Measurements from ENCODE around the gene PHAX.
"Not testable (repeated sequence)": the region's sequence is repeated elsewhere in the genome, so short reads cannot be mapped to it uniquely, and the experiment has no call there.

PHAX gene

DNA sequence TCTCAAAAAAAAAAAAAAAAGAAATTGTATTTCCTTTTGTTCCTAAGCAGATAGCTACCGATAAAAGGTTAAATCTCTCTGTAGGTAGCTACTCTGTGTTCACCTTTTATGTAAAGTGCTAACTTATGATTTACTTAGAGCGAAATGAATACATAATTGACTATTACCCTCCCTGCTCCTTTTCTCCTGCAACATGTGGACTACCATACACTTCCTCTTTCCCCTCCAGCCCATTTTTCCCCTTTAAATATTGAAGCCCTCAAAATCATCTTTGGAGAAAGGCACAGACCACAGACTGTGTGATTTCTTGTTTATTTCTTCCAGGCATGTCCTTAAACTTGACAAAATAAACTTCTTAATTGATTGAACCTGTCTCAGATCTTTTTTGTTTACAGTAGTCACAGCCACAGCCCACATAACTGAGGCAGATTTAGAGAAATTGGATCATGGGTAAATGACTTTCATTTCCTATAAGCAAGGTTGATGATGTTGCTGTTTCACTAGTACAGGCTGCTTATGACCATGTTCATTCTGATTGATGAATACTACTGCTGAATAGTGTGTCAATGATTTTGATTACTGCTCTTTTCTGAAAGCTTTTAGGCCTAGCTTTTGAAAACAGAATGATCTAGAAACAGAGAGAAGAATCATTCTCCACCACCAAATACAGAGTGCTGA is 59.2 kb downstream of the PHAX start:
- no peak for DNase-seq

DNA sequence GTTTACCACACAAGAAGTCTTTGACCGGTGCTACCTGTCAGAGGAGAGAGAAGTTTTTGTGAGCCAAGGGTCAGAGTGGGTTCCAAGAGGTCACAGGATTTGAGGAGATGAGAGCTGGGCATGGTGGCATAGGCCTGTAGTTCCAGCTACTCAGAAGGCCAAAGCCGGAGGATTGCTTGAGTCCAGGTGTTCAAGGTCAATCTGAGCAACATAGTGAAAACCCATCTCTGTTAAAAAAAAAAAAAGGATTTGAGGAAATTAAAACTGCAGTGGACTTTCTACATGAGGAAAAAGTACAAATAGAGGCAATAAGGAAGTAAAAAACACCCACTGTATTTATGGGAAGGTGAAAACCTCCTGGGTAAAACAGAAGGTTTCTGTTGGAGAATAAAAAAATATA is 63.8 kb downstream of the PHAX start:
- no peak for DNase-seq

DNA sequence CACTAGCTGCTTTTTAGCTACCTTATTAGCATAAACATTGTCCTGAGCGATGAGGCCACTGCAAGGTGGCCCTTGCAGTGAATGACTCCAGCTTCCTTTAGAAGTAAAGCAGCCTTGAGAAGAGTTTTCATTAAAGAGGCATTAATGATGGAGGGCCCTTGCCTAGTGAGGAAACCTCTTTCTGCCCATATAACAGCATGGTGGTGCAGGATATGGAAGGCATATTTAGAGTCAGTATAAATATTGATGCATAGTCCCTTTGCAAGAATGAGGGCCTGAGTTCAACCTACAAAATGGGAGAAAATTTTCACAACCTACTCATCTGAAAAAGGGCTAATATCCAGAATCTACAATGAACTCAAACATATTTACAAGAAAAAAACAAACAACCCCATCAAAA is 69.4 kb downstream of the PHAX start:
- not testable (repeated sequence) for DNase-seq

DNA sequence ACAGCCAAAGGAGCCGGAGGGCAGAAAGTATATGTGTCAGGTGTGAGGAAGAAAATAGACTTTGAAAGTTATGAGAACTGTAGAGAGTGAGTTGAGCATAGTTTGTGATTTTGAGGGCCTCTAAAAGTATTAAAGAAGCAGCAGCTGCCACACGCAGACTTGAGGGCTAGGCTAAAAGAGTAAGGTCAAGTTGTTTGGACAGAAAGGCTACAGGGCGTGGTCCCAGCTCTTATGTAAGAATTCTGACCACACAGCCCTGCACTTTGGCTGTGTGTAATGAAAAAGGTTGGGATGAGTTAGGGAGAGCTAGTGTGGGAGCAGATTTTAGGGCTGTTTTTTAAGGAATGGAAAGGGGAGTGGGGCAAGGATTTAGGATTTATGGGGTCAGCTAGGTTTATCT is 70.9 kb downstream of the PHAX start:
- not testable (repeated sequence) for DNase-seq

DNA sequence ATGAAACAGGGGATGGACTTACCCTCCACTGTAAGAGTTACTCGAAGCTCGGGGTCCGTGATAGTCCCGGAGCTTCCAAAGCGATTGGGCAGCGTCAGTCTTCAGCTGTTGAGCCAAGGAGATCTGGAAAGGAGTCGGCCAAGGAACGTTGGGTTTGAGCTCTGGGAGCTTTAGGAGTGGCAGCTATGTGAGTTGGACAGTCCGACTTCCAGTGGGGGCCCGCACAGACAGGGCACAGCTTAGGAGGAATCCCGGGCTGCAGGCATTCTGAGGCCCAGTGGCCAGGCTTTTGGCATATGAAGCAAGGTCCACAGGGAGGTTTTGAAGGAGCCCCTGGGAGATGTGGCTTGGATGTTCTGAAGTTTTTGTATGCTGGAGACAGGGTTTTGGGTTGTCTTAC is 72.7 kb downstream of the PHAX start:
- DNase-seq: no peak

DNA sequence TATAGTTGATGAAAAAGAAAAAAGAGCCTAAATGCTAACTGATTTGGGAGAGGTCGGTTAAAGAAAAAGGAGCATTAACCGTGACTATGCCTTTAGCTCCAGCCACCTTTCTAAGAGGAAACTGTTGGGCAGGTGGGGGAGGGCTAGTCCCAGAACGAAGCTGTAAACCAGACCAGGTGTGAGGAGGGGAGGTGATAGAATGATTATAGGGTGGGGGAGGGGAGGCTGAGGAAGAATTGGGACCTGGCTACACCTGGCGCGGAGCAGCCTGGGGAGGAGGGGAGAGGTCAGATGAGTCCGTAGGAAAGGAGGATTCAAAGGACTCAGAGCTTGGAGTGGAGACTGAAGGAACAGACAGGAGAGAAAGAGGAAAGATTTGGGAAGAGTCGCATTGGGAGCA is 73.4 kb downstream of the PHAX start:
- no peak for DNase-seq

DNA sequence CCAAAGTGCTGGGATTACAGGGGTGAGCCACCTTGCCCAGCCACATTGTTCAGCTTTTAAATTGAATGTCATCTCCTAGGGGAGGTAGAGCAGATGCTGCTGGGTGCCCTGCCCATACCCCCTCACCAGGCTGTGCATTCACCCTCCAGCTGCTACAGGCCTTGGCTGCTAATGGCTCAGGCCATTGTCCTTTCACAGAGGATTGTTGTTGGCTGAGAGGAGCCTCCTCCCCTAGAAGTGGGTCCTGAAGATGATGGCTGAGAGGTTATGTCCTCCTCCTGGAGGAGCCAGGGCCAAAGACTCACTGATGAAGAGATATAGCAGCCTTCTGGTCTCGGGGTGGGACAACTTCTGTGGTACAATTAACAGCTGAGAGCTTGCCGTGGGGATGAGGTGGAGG is 74.6 kb downstream of the PHAX start:
- DNase-seq: no peak

DNA sequence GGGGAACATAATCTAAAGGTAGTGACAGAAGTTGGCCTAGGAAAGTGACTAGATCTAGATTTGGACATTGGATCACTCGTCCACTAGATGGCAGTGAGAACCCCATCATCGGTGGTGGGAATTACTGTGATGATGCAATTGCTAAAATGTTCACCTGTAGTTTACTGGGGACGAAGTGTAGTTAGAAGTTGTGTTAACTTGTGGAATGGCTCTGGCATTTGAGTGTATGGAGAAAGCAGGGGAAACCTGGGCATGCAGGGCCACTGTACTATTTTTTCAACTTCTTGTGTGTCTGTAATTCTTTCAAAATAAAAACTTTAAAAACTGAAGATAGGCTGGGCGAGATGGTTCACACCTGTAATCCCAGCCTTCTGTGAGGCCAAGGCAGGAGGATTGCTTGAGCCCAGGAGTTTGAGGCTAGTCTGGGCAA is 75.5 kb downstream of the PHAX start:
- peak; percentile 83 for DNase-seq

Data from CD4-positive, alpha-beta T cell treated with Interleukin-4 for 4 hours (primary cell).